ENCODE data around the gene CTF1. TPM values are rescaled to one million over a fixed set of nuclear protein-coding genes. Genes with fewer than 3 reads are reported as not detected.

The CTF1 gene
- total and polyA plus RNA-seq, 4 donors = 0.19 to 0.75 (median 0.35) TPM; not detected in 1

DNA sequence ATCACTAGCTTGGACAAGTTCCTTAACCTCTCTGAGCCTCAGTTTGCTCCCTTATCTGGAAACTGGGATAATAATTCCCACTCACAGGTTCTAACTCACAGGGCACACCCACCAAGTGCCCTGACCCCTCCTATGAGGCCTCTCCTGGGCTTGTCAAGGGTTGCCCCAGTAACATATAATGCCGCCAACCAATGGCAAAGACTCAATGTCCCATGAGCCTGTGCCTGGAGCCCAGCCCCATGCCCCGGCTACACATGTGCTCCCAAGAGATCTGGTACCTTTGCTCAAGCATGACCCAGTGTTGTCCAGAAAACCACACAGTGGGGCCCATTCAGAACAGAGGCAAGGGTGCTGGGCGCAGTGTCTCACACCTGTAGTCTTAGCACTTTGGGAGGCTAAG is 18.4 kb downstream of the CTF1 start:
- H3K4me1 ChIP-seq (ENCODE audit: control insufficient read depth in 4 of 4, insufficient read depth in 4 of 4, low read length in 3 of 4) = no peaks in the 10 kb centered on the region
- no peak overlapping the region for H3K9ac ChIP-seq (ENCODE audit: low read depth in 1 of 2, low read length in 2 of 2)
- no peak for DNase-seq (ENCODE audit: low spot score)
- H3K27ac ChIP-seq (ENCODE audit: low read depth in 1 of 2, low read length in 2 of 2) = no peak overlapping the region
- no peaks in the 10 kb centered on the region for H3K36me3 ChIP-seq (ENCODE audit: control insufficient read depth in 4 of 4, insufficient read depth in 3 of 4, low read depth in 1 of 4, low read length in 3 of 4)
- TF ChIP-seq HNF4G (IDR thresholded peaks at IDR 0.05) (no peak), TAF1 (conservative IDR thresholded peaks at IDR 0.05) (no peak), HNF4A (conservative IDR thresholded peaks at IDR 0.05) (no peak), FOXA1 (IDR thresholded peaks at IDR 0.05) (no peak)
- H3K9me3 ChIP-seq (ENCODE audit: control insufficient read depth in 4 of 4, low read length in 3 of 4) = no peaks in the 10 kb centered on the region
- 97% methylated on average over 3 of the region's 3 CpGs for WGBS
- H3K4me3 ChIP-seq (ENCODE audit: low read depth in 1 of 3, low read length in 3 of 3) = no peak overlapping the region
- H3K27me3 ChIP-seq (ENCODE audit: control insufficient read depth in 4 of 4, insufficient read depth in 4 of 4, low read length in 3 of 4) = no peaks in the 10 kb centered on the region

DNA sequence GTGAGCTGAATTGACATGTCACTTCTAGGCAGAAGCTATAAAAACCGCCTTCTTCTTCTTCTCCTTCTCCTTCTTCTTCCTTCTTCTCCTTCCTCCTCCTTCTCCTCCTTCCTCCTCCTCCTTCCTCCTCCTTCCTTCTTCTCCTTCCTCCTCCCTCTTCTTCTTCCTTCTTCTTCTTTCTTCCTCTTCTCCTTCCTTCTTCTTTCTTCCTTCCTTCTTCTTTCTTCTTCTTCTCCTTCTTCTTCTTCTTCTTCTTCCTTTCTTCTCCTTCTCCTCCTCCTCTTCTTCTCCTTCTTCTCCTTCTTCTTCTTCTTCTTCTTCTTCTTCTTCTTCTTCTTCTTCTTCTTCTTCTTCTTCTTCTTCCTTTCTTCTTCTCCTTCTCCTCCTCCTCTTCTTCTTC is 22.2 kb downstream of the CTF1 start:
- TF ChIP-seq, protein P1, sequence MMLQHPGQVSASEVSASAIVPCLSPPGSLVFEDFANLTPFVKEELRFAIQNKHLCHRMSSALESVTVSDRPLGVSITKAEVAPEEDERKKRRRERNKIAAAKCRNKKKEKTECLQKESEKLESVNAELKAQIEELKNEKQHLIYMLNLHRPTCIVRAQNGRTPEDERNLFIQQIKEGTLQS (IDR thresholded peaks at IDR 0.05) = no peak
- TF ChIP-seq, protein P2, sequence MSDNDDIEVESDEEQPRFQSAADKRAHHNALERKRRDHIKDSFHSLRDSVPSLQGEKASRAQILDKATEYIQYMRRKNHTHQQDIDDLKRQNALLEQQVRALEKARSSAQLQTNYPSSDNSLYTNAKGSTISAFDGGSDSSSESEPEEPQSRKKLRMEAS (IDR thresholded peaks at IDR 0.05) = no peak
- no peak for TF ChIP-seq FOXA2 (IDR thresholded peaks at IDR 0.05)
- TF ChIP-seq HNF4A (conservative IDR thresholded peaks at IDR 0.05) = no peak
- no peak for TF ChIP-seq HNF4G (IDR thresholded peaks at IDR 0.05)
- no peak for TF ChIP-seq FOXA1 (IDR thresholded peaks at IDR 0.05)
- no peak for TF ChIP-seq GABPA (IDR thresholded peaks at IDR 0.05 in 1 of 2, conservative IDR thresholded peaks at IDR 0.05 in 1 of 2)
- TF ChIP-seq, protein P3, sequence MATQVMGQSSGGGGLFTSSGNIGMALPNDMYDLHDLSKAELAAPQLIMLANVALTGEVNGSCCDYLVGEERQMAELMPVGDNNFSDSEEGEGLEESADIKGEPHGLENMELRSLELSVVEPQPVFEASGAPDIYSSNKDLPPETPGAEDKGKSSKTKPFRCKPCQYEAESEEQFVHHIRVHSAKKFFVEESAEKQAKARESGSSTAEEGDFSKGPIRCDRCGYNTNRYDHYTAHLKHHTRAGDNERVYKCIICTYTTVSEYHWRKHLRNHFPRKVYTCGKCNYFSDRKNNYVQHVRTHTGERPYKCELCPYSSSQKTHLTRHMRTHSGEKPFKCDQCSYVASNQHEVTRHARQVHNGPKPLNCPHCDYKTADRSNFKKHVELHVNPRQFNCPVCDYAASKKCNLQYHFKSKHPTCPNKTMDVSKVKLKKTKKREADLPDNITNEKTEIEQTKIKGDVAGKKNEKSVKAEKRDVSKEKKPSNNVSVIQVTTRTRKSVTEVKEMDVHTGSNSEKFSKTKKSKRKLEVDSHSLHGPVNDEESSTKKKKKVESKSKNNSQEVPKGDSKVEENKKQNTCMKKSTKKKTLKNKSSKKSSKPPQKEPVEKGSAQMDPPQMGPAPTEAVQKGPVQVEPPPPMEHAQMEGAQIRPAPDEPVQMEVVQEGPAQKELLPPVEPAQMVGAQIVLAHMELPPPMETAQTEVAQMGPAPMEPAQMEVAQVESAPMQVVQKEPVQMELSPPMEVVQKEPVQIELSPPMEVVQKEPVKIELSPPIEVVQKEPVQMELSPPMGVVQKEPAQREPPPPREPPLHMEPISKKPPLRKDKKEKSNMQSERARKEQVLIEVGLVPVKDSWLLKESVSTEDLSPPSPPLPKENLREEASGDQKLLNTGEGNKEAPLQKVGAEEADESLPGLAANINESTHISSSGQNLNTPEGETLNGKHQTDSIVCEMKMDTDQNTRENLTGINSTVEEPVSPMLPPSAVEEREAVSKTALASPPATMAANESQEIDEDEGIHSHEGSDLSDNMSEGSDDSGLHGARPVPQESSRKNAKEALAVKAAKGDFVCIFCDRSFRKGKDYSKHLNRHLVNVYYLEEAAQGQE (IDR thresholded peaks at IDR 0.05) = no peak
- TF ChIP-seq, protein P4, sequence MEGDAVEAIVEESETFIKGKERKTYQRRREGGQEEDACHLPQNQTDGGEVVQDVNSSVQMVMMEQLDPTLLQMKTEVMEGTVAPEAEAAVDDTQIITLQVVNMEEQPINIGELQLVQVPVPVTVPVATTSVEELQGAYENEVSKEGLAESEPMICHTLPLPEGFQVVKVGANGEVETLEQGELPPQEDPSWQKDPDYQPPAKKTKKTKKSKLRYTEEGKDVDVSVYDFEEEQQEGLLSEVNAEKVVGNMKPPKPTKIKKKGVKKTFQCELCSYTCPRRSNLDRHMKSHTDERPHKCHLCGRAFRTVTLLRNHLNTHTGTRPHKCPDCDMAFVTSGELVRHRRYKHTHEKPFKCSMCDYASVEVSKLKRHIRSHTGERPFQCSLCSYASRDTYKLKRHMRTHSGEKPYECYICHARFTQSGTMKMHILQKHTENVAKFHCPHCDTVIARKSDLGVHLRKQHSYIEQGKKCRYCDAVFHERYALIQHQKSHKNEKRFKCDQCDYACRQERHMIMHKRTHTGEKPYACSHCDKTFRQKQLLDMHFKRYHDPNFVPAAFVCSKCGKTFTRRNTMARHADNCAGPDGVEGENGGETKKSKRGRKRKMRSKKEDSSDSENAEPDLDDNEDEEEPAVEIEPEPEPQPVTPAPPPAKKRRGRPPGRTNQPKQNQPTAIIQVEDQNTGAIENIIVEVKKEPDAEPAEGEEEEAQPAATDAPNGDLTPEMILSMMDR (IDR thresholded peaks at IDR 0.05; ENCODE audit: low read depth, low read length, missing input control) = no peak
- no peak for TF ChIP-seq RXRA (IDR thresholded peaks at IDR 0.05)
- TF ChIP-seq, protein P5, sequence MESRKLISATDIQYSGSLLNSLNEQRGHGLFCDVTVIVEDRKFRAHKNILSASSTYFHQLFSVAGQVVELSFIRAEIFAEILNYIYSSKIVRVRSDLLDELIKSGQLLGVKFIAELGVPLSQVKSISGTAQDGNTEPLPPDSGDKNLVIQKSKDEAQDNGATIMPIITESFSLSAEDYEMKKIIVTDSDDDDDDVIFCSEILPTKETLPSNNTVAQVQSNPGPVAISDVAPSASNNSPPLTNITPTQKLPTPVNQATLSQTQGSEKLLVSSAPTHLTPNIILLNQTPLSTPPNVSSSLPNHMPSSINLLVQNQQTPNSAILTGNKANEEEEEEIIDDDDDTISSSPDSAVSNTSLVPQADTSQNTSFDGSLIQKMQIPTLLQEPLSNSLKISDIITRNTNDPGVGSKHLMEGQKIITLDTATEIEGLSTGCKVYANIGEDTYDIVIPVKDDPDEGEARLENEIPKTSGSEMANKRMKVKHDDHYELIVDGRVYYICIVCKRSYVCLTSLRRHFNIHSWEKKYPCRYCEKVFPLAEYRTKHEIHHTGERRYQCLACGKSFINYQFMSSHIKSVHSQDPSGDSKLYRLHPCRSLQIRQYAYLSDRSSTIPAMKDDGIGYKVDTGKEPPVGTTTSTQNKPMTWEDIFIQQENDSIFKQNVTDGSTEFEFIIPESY (IDR thresholded peaks at IDR 0.05) = no peak
- TF ChIP-seq TAF1 (conservative IDR thresholded peaks at IDR 0.05) = no peak
- no peak for TF ChIP-seq JUND (IDR thresholded peaks at IDR 0.05)
- TF ChIP-seq RAD21 (IDR thresholded peaks at IDR 0.05) = no peak
- no peak for TF ChIP-seq NR2F2 (IDR thresholded peaks at IDR 0.05)
- no peak for TF ChIP-seq SP1 (IDR thresholded peaks at IDR 0.05)
- TF ChIP-seq EGR1 (IDR thresholded peaks at IDR 0.05; ENCODE audit: low read depth in 2 of 2) = no peak
- TF ChIP-seq YY1 (IDR thresholded peaks at IDR 0.05) = no peak

More for the DNA sequence above, 22.2 kb downstream of the CTF1 start:
- no peak overlapping the region for H3K4me3 ChIP-seq (ENCODE audit: low read depth in 1 of 3, low read length in 3 of 3)
- no peak for DNase-seq (ENCODE audit: low spot score)
- H3K4me1 ChIP-seq (ENCODE audit: control insufficient read depth in 4 of 4, insufficient read depth in 4 of 4, low read length in 3 of 4) = peaks cover 2 to 9% (median 8%) of the 10 kb centered on the region in 4 donors
- no peak overlapping the region for H3K9ac ChIP-seq (ENCODE audit: low read depth in 1 of 2, low read length in 2 of 2)
- WGBS = 84% methylated on average over 1 of the region's 1 CpG
- no peaks in the 10 kb centered on the region for H3K9me3 ChIP-seq (ENCODE audit: control insufficient read depth in 4 of 4, low read length in 3 of 4)
- no peak overlapping the region for H3K27ac ChIP-seq (ENCODE audit: low read depth in 1 of 2, low read length in 2 of 2)
- no peaks in the 10 kb centered on the region for H3K27me3 ChIP-seq (ENCODE audit: control insufficient read depth in 4 of 4, insufficient read depth in 4 of 4, low read length in 3 of 4)
- H3K36me3 ChIP-seq (ENCODE audit: control insufficient read depth in 4 of 4, insufficient read depth in 3 of 4, low read depth in 1 of 4, low read length in 3 of 4) = no peaks in the 10 kb centered on the region
